NCI-H526 (cell line): ENCODE measurements around the gene CKB.

Source experiments
- DNase-seq, 2 experiments: peaks; one replicate each; lab custom pipeline; 2025; lab: John Stamatoyannopoulos, UW

The CKB gene

GRCh38 chr14:103485504-103485903 is 37.1 kb downstream of the CKB start:
- no peak for DNase-seq

- DNase-seq: no peak
These were observed 39.0 kb downstream of the CKB start for GRCh38 chr14:103483600-103483999.

GRCh38 chr14:103480595-103480994 is 42.0 kb downstream of the CKB start:
- no peak for DNase-seq

GRCh38 chr14:103476631-103477030 is 46.0 kb downstream of the CKB start:
- no peak for DNase-seq

- no peak for DNase-seq
These were observed 46.6 kb downstream of the CKB start for GRCh38 chr14:103476065-103476464.

- no peak for DNase-seq
These were observed 47.7 kb downstream of the CKB start for GRCh38 chr14:103474893-103475292.

- DNase-seq: no peak
These were observed 49.7 kb downstream of the CKB start for GRCh38 chr14:103472939-103473338.
